ENCODE results near the gene LSP1.
A peak's percentile ranks its signal among the peaks of the same experiment; 100 is the strongest.

Gene LSP1

GRCh38 chr11:1837171-1838076, 15.5 kb upstream of the LSP1 start:
- DNase-seq (ENCODE audit: low read depth) = peak; percentile 45

GRCh38 chr11:1838077-1838425, 14.8 kb upstream of the LSP1 start:
- DNase-seq (ENCODE audit: low read depth) = no peak

GRCh38 chr11:1838426-1839144, 14.3 kb upstream of the LSP1 start, which contains the start of gene TNNI2:
TNNI2 (plus strand) TSS chr11:1838981; CDS start chr11:1839697, 716 bp downstream.
- DNase-seq (ENCODE audit: low read depth) = no peak

GRCh38 chr11:1839204-1839923, 13.5 kb upstream of the LSP1 start:
- no peak for DNase-seq (ENCODE audit: low read depth)

GRCh38 chr11:1839924-1840779, 12.7 kb upstream of the LSP1 start:
- DNase-seq (ENCODE audit: low read depth) = no peak

GRCh38 chr11:1840780-1841480, 12.0 kb upstream of the LSP1 start:
- no peak for DNase-seq (ENCODE audit: low read depth)

GRCh38 chr11:1841511-1842148, 11.3 kb upstream of the LSP1 start:
- DNase-seq (ENCODE audit: low read depth) = no peak

GRCh38 chr11:1842149-1843097, 10.5 kb upstream of the LSP1 start:
- DNase-seq (ENCODE audit: low read depth) = no peak

GRCh38 chr11:1843098-1843473, 9.8 kb upstream of the LSP1 start:
- no peak for DNase-seq (ENCODE audit: low read depth)

GRCh38 chr11:1843796-1844195, 9.1 kb upstream of the LSP1 start:
- no peak for DNase-seq (ENCODE audit: low read depth)

- no peak for DNase-seq (ENCODE audit: low read depth)
Measured at GRCh38 chr11:1844221-1845094, 8.4 kb upstream of the LSP1 start.

GRCh38 chr11:1845095-1845429, 7.8 kb upstream of the LSP1 start:
- DNase-seq (ENCODE audit: low read depth) = no peak

- no peak for DNase-seq (ENCODE audit: low read depth)
Measured at GRCh38 chr11:1845561-1846452, 7.1 kb upstream of the LSP1 start.

- DNase-seq (ENCODE audit: low read depth) = no peak
Measured at GRCh38 chr11:1846453-1846932, 6.4 kb upstream of the LSP1 start.

GRCh38 chr11:1847006-1847735, 5.7 kb upstream of the LSP1 start:
- DNase-seq (ENCODE audit: low read depth) = no peak

GRCh38 chr11:1847926-1848639, 4.8 kb upstream of the LSP1 start:
- no peak for DNase-seq (ENCODE audit: low read depth)

Data from iris pigment epithelial cell (primary cell).